NT2/D1 (cell line): Measurements from ENCODE around the gene TXLNA.
"Not testable (repeated sequence)": the region's sequence is repeated elsewhere in the genome, so short reads cannot be mapped to it uniquely, and the experiment has no call there.

Source experiments
- DNase-seq: peaks from one replicate; pipeline ENCODE4 v3.0.0-alpha.2; 2011; ENCODE audit warnings: low read depth, low spot score
- H3K27me3 ChIP-seq: 2 replicates; pipeline ENCODE4 v1.6.0; 2011; ENCODE audit warnings: mild to moderate bottlenecking; ENCODE audit not compliant: insufficient read length, insufficient read depth
- H3K36me3 ChIP-seq: 2 replicates; pipeline ENCODE4 v1.6.1; 2011; ENCODE audit warnings: mild to moderate bottlenecking, low read length, mixed read lengths; ENCODE audit not compliant: insufficient read depth, insufficient read length
- H3K4me1 ChIP-seq: 2 replicates; pipeline ENCODE4 v1.5.1; 2011; ENCODE audit not compliant: insufficient read depth, insufficient read length
- H3K4me3 ChIP-seq: 2 replicates; pipeline ENCODE4 v1.5.1; 2011; ENCODE audit warnings: low read depth; ENCODE audit not compliant: insufficient read length
- H3K9ac ChIP-seq: 2 replicates; pipeline ENCODE4 v1.6.0; 2011; ENCODE audit warnings: low read depth; ENCODE audit not compliant: insufficient read length
- H3K9me3 ChIP-seq: 2 replicates; pipeline ENCODE4 v1.5.1; 2011; ENCODE audit warnings: mild to moderate bottlenecking, low read length; ENCODE audit not compliant: insufficient read depth
- SUZ12 ChIP-seq: IDR thresholded peaks from 2 replicates; pipeline ENCODE4 v1.6.1; 2011; ENCODE audit not compliant: insufficient read length, insufficient read depth; ENCODE audit errors: extremely low read depth
- YY1 ChIP-seq: IDR thresholded peaks from 2 replicates; pipeline ENCODE4 v1.6.1; 2011; ENCODE audit not compliant: insufficient read length, insufficient read depth
- ZNF274 ChIP-seq: IDR thresholded peaks from 2 replicates; pipeline ENCODE4 v1.6.1; 2011; ENCODE audit warnings: mild to moderate bottlenecking, low read depth, low read length

TXLNA gene

GRCh38 chr1:32150847-32151246 lies 28.6 kb upstream of the TXLNA start:
- no peak for DNase-seq
- TF ChIP-seq ZNF274 (no peak), YY1 (no peak), SUZ12 (no peak)
- Histone ChIP-seq H3K36me3 (peaks cover 15% of the 10 kb centered on the region), H3K9me3 (no peaks in the 10 kb centered on the region), H3K27me3 (no peaks in the 10 kb centered on the region), H3K4me3 (no peak overlapping the region), H3K4me1 (no peaks in the 10 kb centered on the region), H3K9ac (no peak overlapping the region)

DNA sequence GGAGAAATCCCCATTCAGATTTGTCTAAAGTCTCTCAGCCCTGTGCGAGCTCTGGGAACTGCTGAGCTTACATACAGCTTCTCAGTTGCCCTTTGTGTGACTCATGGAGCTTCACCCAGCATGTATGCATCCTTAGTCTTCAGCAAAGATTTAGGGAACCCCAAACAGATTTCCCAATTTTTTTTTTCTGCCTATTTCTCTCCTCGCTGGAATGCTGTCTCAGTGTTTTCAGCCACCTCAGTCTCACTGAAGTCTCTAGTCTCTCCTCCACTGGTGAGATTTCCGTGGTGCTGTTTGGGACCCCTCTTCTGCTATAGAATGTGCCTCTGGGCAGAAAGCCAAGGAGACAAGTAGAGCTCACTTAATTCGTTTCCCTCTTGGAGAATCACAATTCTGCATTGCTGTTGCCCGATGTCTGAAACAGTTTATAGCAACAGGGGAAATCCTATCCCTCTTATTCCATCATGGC lies 28.1 kb upstream of the TXLNA start:
- H3K36me3 ChIP-seq, result peaks cover 20% of the 10 kb centered on the region
- DNase-seq, result no peak
- H3K4me1 ChIP-seq, result no peaks in the 10 kb centered on the region
- no peak for TF ChIP-seq ZNF274
- no peak for TF ChIP-seq SUZ12
- no peak for TF ChIP-seq YY1
- no peak overlapping the region for H3K9ac ChIP-seq
- H3K9me3 ChIP-seq, result no peaks in the 10 kb centered on the region
- no peaks in the 10 kb centered on the region for H3K27me3 ChIP-seq
- H3K4me3 ChIP-seq, result no peak overlapping the region

DNA sequence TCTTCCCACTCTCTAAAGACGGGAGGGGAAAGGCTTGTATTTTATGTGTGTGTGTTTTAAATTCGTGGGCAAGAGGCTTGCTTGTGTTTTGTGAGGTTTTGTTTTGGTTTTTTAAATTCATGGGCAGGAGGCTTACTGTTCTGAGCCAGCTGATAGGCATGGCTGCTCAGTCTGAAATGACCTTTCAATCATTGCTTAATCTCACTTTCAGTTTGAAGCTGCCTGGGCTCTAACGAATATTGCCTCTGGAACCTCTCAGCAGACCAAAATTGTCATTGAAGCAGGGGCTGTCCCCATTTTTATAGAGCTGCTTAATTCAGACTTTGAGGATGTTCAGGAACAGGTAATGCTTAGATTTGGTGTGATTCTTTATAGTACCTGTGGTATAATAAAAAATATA lies 20.3 kb upstream of the TXLNA start:
- H3K4me1 ChIP-seq, result no peaks in the 10 kb centered on the region
- no peak overlapping the region for H3K4me3 ChIP-seq
- peaks cover 90% of the 10 kb centered on the region for H3K36me3 ChIP-seq
- DNase-seq, result no peak
- TF ChIP-seq YY1 (no peak), SUZ12 (no peak), ZNF274 (no peak)
- H3K27me3 ChIP-seq, result no peaks in the 10 kb centered on the region
- no peak overlapping the region for H3K9ac ChIP-seq
- no peaks in the 10 kb centered on the region for H3K9me3 ChIP-seq

GRCh38 chr1:32163405-32163804 lies 16.1 kb upstream of the TXLNA start:
- H3K9ac ChIP-seq, result no peak overlapping the region
- H3K4me3 ChIP-seq, result no peak overlapping the region
- H3K4me1 ChIP-seq, result no peaks in the 10 kb centered on the region
- TF ChIP-seq ZNF274, result no peak
- no peak for TF ChIP-seq YY1
- TF ChIP-seq SUZ12, result no peak
- peaks cover 88% of the 10 kb centered on the region for H3K36me3 ChIP-seq
- H3K9me3 ChIP-seq, result no peaks in the 10 kb centered on the region
- H3K27me3 ChIP-seq, result no peaks in the 10 kb centered on the region
- no peak for DNase-seq

- H3K4me3 ChIP-seq, H3K4me1 ChIP-seq, DNase-seq, H3K9ac ChIP-seq, H3K27me3 ChIP-seq, H3K9me3 ChIP-seq: not testable (repeated sequence)
- H3K36me3 ChIP-seq, result peaks cover 86% of the 10 kb centered on the region
These were observed 13.8 kb upstream of the TXLNA start for GRCh38 chr1:32165633-32166032.

GRCh38 chr1:32170991-32171390 lies 8.5 kb upstream of the TXLNA start:
- H3K36me3 ChIP-seq, result peaks cover 88% of the 10 kb centered on the region
- no peaks in the 10 kb centered on the region for H3K9me3 ChIP-seq
- no peak for TF ChIP-seq YY1
- no peak for TF ChIP-seq SUZ12
- no peak for TF ChIP-seq ZNF274
- no peak for DNase-seq
- H3K4me3 ChIP-seq, result no peak overlapping the region
- no peak overlapping the region for H3K9ac ChIP-seq
- H3K27me3 ChIP-seq, result no peaks in the 10 kb centered on the region
- peaks cover 8% of the 10 kb centered on the region for H3K4me1 ChIP-seq

DNA sequence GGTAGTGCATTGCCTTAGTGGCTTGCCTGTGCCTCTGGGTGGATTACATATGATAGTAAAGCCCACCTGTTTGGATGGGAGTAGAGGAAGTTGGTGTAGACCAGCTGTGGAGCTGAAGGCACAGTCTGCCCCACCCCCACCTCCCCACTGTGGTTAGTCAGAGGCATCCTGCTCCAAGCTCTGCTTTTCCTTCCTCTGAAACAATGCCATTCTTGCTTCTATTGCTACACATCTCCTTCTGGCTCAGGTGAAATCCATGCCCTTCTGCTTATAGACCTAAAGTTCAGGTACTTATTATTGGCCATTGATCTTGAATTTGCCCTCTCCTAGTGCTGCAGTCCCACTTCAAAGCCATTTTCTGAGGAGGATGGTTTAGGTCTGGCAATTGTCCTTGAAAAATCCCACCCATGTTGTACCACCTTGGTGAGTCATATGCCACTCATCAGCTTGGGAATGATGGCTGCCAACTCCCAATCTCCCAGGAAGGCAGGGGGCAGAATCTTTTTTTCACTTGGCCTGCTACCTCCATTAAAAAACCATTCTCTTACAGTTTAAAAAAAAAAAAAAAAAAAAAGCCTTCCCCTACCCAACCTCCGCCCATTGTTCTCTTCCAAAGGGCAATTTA lies 6.7 kb upstream of the TXLNA start:
- Histone ChIP-seq H3K4me3 (no peak overlapping the region), H3K27me3 (no peaks in the 10 kb centered on the region), H3K4me1 (peaks cover 8% of the 10 kb centered on the region), H3K36me3 (peaks cover 83% of the 10 kb centered on the region), H3K9me3 (no peaks in the 10 kb centered on the region), H3K9ac (no peak overlapping the region)
- TF ChIP-seq SUZ12 (no peak), YY1 (no peak), ZNF274 (no peak)
- no peak for DNase-seq
